Fibroblast of lung (primary cell): Measurements from ENCODE around the gene PAPOLA.

Experiments
- CTCF ChIP-seq, 2 donors: IDR thresholded peaks in 1 of 2; conservative IDR thresholded peaks in 1 of 2; 1 replicate in 1 of 2; 2 replicates in 1 of 2; pipeline ENCODE4 v1.5.1; 2011 to 2012; ENCODE audit warnings: low read length in 2 of 2, control low read depth in 1 of 2, inconsistent platforms in 1 of 2, low read depth in 1 of 2, mild to moderate bottlenecking in 1 of 2
- EZH2 ChIP-seq: IDR thresholded peaks from 2 replicates; pipeline ENCODE4 v1.5.1; 2012; ENCODE audit warnings: low read length, control low read depth, mild to moderate bottlenecking; ENCODE audit errors: missing control alignments

GRCh38 chr14:96568621-96569020 is 66.4 kb downstream of the PAPOLA start:
- TF ChIP-seq CTCF (conservative IDR thresholded peaks at IDR 0.05 in 1 of 2, IDR thresholded peaks at IDR 0.05 in 1 of 2; ENCODE audit: low read depth in 1 of 2, low read length in 2 of 2) (no peak), EZH2 (no peak)
